K562 (cell line): ENCODE results near the gene ABHD3. TPM values are rescaled to one million over a fixed set of nuclear protein-coding genes. Genes with fewer than 3 reads are reported as not detected.

Source experiments
- microRNA counts: library from miRNA; unstranded; fragments of <30 nt; microRNA quantifications from one replicate; lab custom pipeline; 2016
- microRNA-seq: library from miRNA; unstranded; fragments of <30 nt; microRNA quantifications from one replicate; pipeline ENCODE4, GENCODE V29; 2018; ENCODE audit warnings: borderline microRNAs expressed
- polyA plus RNA-seq, 8 experiments: library from polyadenylated mRNA; depleted of rRNA in 4 of 8; stranded (reverse) in 5 of 8; unstranded in 3 of 8; fragments of >200 nt; fragmentation: Nextera tagmentation in 2 of 8; fragmentation: Illumina TruSeq in 1 of 8; extraction: Ambion mirVana in 2 of 8; extraction: Trizol in 1 of 8; gene quantifications; 2 replicates each; pipeline versions ENCODE4 v1.2.1 to v1.2.3, GENCODE V29; 2011 to 2014; ENCODE audit warnings: inconsistent platforms in 1 of 8, missing spikeins in 1 of 8
- small RNA-seq: library from RNA; depleted of rRNA; stranded (forward); fragments of <200 nt; gene quantifications from one replicate; pipeline ENCODE3, GENCODE V24; 2014
- total RNA-seq, 7 experiments: library from RNA; depleted of rRNA in 6 of 7; stranded (reverse); fragments of >200 nt in 6 of 7; fragmentation: Illumina TruSeq in 2 of 7; extraction: Trizol in 2 of 7; gene quantifications; 2 replicates each; pipeline versions ENCODE4 v1.2.1 to v1.2.3, GENCODE V29; 2011 to 2021; ENCODE audit warnings: low replicate concordance in 1 of 7

ABHD3 gene
- total and polyA plus RNA-seq, 9 of the 15 experiments (the other 6 are each of a cell fraction or from before 2014, with no cell fraction given): 6.3 to 38.8 (median 19.4) TPM

MicroRNA genes within 50 kb of the gene (microRNA counts, 767-probe panel; counts per million panel counts)
- microRNA hsa-miR-320c (lab: Ali Mortazavi, UCI): not detected

Small RNA genes lying within 50 kb of the gene (microRNA-seq; reads per million reads assigned to microRNA genes)
- gene MIR320C1: not detected

Small RNA genes lying within 50 kb of the gene (small RNA-seq; reads per million reads assigned to genes)
- not detected for gene MIR320C1
- gene RF00019: not detected
- gene RF01241: not detected

Other genes starting within 250 kb of the ABHD3 start
- 17.1 and 19.8 TPM in 2 replicates for gene ESCO1, start 104.1 kb downstream of the ABHD3 start, total RNA-seq (2014; rRNA removed)
- 29.9 and 34.5 TPM in 2 replicates for gene ESCO1, start 104.1 kb downstream of the ABHD3 start, total RNA-seq (2014; rRNA removed; fragmentation: Illumina TruSeq; extraction: Trizol)
- 26.7 and 31.3 TPM in 2 replicates for gene ESCO1, start 104.1 kb downstream of the ABHD3 start, total RNA-seq (2015; rRNA removed; fragmentation: Illumina TruSeq; extraction: Trizol)
- gene ESCO1, start 104.1 kb downstream of the ABHD3 start, total RNA-seq (2021): 19.6 TPM in 2 replicates
- gene ESCO1, start 104.1 kb downstream of the ABHD3 start, polyA plus RNA-seq (2011; rRNA removed): 12.4 and 15.0 TPM in 2 replicates
- gene ESCO1, start 104.1 kb downstream of the ABHD3 start, polyA plus RNA-seq (2014; fragmentation: Illumina TruSeq; extraction: Trizol): 20.5 and 24.1 TPM in 2 replicates
- gene ESCO1, start 104.1 kb downstream of the ABHD3 start, polyA plus RNA-seq (2014; fragmentation: Nextera tagmentation; extraction: Ambion mirVana): 10 to 100 TPM; 15.6 to 22.6 TPM
- 15.7 and 16.7 TPM in 2 replicates for gene ESCO1, start 104.1 kb downstream of the ABHD3 start, polyA plus RNA-seq (2014; rRNA removed)
- 213 and 217 TPM in 2 replicates for gene SNRPD1, start 92.5 kb downstream of the ABHD3 start, total RNA-seq (2014; rRNA removed)
- gene SNRPD1, start 92.5 kb downstream of the ABHD3 start, total RNA-seq (2014; rRNA removed; fragmentation: Illumina TruSeq; extraction: Trizol): 340 and 396 TPM in 2 replicates
- gene SNRPD1, start 92.5 kb downstream of the ABHD3 start, total RNA-seq (2015; rRNA removed; fragmentation: Illumina TruSeq; extraction: Trizol): 296 and 350 TPM in 2 replicates
- 179 and 186 TPM in 2 replicates for gene SNRPD1, start 92.5 kb downstream of the ABHD3 start, total RNA-seq (2021)
- gene SNRPD1, start 92.5 kb downstream of the ABHD3 start, polyA plus RNA-seq (2011; rRNA removed): 173 and 230 TPM in 2 replicates
- gene SNRPD1, start 92.5 kb downstream of the ABHD3 start, polyA plus RNA-seq (2014; fragmentation: Illumina TruSeq; extraction: Trizol): 231 and 284 TPM in 2 replicates
- 1,000 to 10,000 TPM in 1 of 2 experiments, 100 to 1,000 TPM in 1; 960 to 1,063 TPM for gene SNRPD1, start 92.5 kb downstream of the ABHD3 start, polyA plus RNA-seq (2014; fragmentation: Nextera tagmentation; extraction: Ambion mirVana)
- gene SNRPD1, start 92.5 kb downstream of the ABHD3 start, polyA plus RNA-seq (2014; rRNA removed): 285 and 313 TPM in 2 replicates
- gene MIB1, start 36.0 kb upstream of the ABHD3 start, total RNA-seq (2014; rRNA removed): 21.3 and 23.2 TPM in 2 replicates
- 43.8 and 51.7 TPM in 2 replicates for gene MIB1, start 36.0 kb upstream of the ABHD3 start, total RNA-seq (2014; rRNA removed; fragmentation: Illumina TruSeq; extraction: Trizol)
- gene MIB1, start 36.0 kb upstream of the ABHD3 start, total RNA-seq (2015; rRNA removed; fragmentation: Illumina TruSeq; extraction: Trizol): 32.8 and 34.8 TPM in 2 replicates
- 37.1 and 42.8 TPM in 2 replicates for gene MIB1, start 36.0 kb upstream of the ABHD3 start, total RNA-seq (2021)
- 25.7 and 35.1 TPM in 2 replicates for gene MIB1, start 36.0 kb upstream of the ABHD3 start, polyA plus RNA-seq (2011; rRNA removed)
- gene MIB1, start 36.0 kb upstream of the ABHD3 start, polyA plus RNA-seq (2014; fragmentation: Illumina TruSeq; extraction: Trizol): 19.5 and 21.3 TPM in 2 replicates
- gene MIB1, start 36.0 kb upstream of the ABHD3 start, polyA plus RNA-seq (2014; fragmentation: Nextera tagmentation; extraction: Ambion mirVana): 1 to 10 TPM; 7.2 to 7.6 TPM
- 9.7 and 10.3 TPM in 2 replicates for gene MIB1, start 36.0 kb upstream of the ABHD3 start, polyA plus RNA-seq (2014; rRNA removed)